Liver (tissue), 9 donors: ENCODE measurements around the gene PPFIA1. TPM values are rescaled to one million over a fixed set of nuclear protein-coding genes. Genes with fewer than 3 reads are reported as not detected.

Source experiments
- DNase-seq: peaks from one replicate; pipeline ENCODE4 v3.0.0-alpha.2; 2017; ENCODE audit warnings: low spot score
- H3K27ac ChIP-seq, 2 donors: one replicate each; pipeline ENCODE4 v1.7.0; 2013; ENCODE audit warnings: inconsistent platforms in 2 of 2, low read length in 2 of 2, control low read depth in 1 of 2, low read depth in 1 of 2, mild to moderate bottlenecking in 1 of 2
- H3K27me3 ChIP-seq, 4 donors: one replicate each; pipeline versions ENCODE4 v1.6.1 to v1.7.0; 2013; ENCODE audit warnings: low read length in 3 of 4, inconsistent platforms in 1 of 4, mild to moderate bottlenecking in 1 of 4, moderate library complexity in 1 of 4; ENCODE audit not compliant: control insufficient read depth in 4 of 4, insufficient read depth in 4 of 4
- H3K36me3 ChIP-seq, 4 donors: one replicate each; pipeline versions ENCODE4 v1.6.1 to v1.7.0; 2013; ENCODE audit warnings: low read length in 3 of 4, mild to moderate bottlenecking in 3 of 4, low read depth in 1 of 4, moderate library complexity in 1 of 4; ENCODE audit not compliant: control insufficient read depth in 4 of 4, insufficient read depth in 3 of 4
- H3K4me1 ChIP-seq, 4 donors: one replicate each; pipeline versions ENCODE4 v1.6.1 to v1.7.0; 2013; ENCODE audit warnings: low read length in 3 of 4, mild to moderate bottlenecking in 3 of 4, moderate library complexity in 1 of 4; ENCODE audit not compliant: control insufficient read depth in 4 of 4, insufficient read depth in 4 of 4
- H3K4me3 ChIP-seq, 3 donors: one replicate each; pipeline versions ENCODE4 v1.6.1 to v1.7.0; 2013; ENCODE audit warnings: low read length in 3 of 3, control low read depth in 1 of 3, low read depth in 1 of 3, mild to moderate bottlenecking in 1 of 3
- H3K9ac ChIP-seq, 2 donors: one replicate each; pipeline ENCODE4 v1.7.0; 2013; ENCODE audit warnings: low read length in 2 of 2, mild to moderate bottlenecking in 2 of 2, moderate library complexity in 2 of 2, control low read depth in 1 of 2, low read depth in 1 of 2
- H3K9me3 ChIP-seq, 4 donors: one replicate each; pipeline versions ENCODE4 v1.6.1 to v1.7.0; 2013; ENCODE audit warnings: low read length in 3 of 4; ENCODE audit not compliant: control insufficient read depth in 4 of 4
- ATF3 ChIP-seq: IDR thresholded peaks from 2 replicates; pipeline ENCODE4 v1.6.1; 2016; ENCODE audit warnings: antibody characterized with exemption
- FOXA1 ChIP-seq: IDR thresholded peaks from 2 replicates; pipeline ENCODE4 v1.6.1; 2016; ENCODE audit warnings: antibody characterized with exemption
- GABPA ChIP-seq, 2 donors: IDR thresholded peaks in 1 of 2; conservative IDR thresholded peaks in 1 of 2; 2 replicates each; pipeline ENCODE4 v1.6.1; 2016; ENCODE audit warnings: antibody characterized with exemption in 2 of 2, mild to moderate bottlenecking in 1 of 2, moderate library complexity in 1 of 2
- HNF4A ChIP-seq, 2 donors: conservative IDR thresholded peaks; 2 replicates each; pipeline ENCODE4 v1.6.1; 2016; ENCODE audit warnings: antibody characterized with exemption in 2 of 2, mild to moderate bottlenecking in 2 of 2
- HNF4G ChIP-seq: IDR thresholded peaks from 2 replicates; pipeline ENCODE4 v1.6.1; 2016; ENCODE audit warnings: antibody characterized with exemption
- JUND ChIP-seq, 2 donors: IDR thresholded peaks; 2 replicates each; pipeline ENCODE4 v1.6.1; 2016; ENCODE audit warnings: antibody characterized with exemption in 2 of 2
- NR2F2 ChIP-seq: IDR thresholded peaks from 2 replicates; pipeline ENCODE4 v1.6.1; 2016; ENCODE audit warnings: antibody characterized with exemption
- RAD21 ChIP-seq, 2 donors: IDR thresholded peaks; 2 replicates each; pipeline ENCODE4 v1.6.1; 2016; ENCODE audit warnings: antibody characterized with exemption in 2 of 2, mild to moderate bottlenecking in 2 of 2
- RXRA ChIP-seq, 2 donors: IDR thresholded peaks; 2 replicates each; pipeline ENCODE4 v1.6.1; 2017 to 2018; ENCODE audit warnings: antibody characterized with exemption in 2 of 2, mild to moderate bottlenecking in 1 of 2
- SP1 ChIP-seq: IDR thresholded peaks from 2 replicates; pipeline ENCODE4 v1.6.1; 2018; ENCODE audit warnings: antibody characterized with exemption, mild to moderate bottlenecking
- TAF1 ChIP-seq: conservative IDR thresholded peaks from 2 replicates; pipeline ENCODE4 v1.6.1; 2016; ENCODE audit warnings: antibody characterized with exemption, mild to moderate bottlenecking
- YY1 ChIP-seq: IDR thresholded peaks from 2 replicates; pipeline ENCODE4 v1.6.1; 2016; ENCODE audit warnings: antibody characterized with exemption, mild to moderate bottlenecking
- ZBTB33 ChIP-seq: IDR thresholded peaks from 2 replicates; pipeline ENCODE4 v1.6.1; 2016; ENCODE audit warnings: antibody characterized with exemption
- WGBS: extraction: QIAGEN DNeasy Blood & Tissue Kit; methylation state at CpG from one replicate; pipeline ENCODE4 v1.1.7; 2013; 5-methylcytosine and 5-hydroxymethylcytosine counted together
- polyA plus RNA-seq, 2 donors: library from polyadenylated mRNA; stranded (reverse) in 1 of 2; unstranded in 1 of 2; fragments of 200-250 nt in 1 of 2; fragments of >200 nt in 1 of 2; fragmentation: Nextera tagmentation in 1 of 2; extraction: Ambion mirVana in 1 of 2; gene quantifications; one replicate each; pipeline versions ENCODE4 v1.2.1 to v1.2.3, GENCODE V29; 2013 to 2015
- total RNA-seq, 2 donors: library from RNA; depleted of rRNA; stranded (reverse); fragments of >200 nt; gene quantifications; one replicate each; pipeline ENCODE4 v1.2.3, GENCODE V29; 2014
- TF ChIP-seq, protein P1 (sequence below): fragments of 150-350 bp; IDR thresholded peaks from 2 replicates; pipeline ENCODE4 v1.5.1; 2017; ENCODE audit warnings: improper control_type of control experiment, low read depth, low read length; ENCODE audit not compliant: missing input control
- TF ChIP-seq, protein P2 (sequence below): IDR thresholded peaks from 2 replicates; pipeline ENCODE4 v1.6.1; 2016; ENCODE audit warnings: antibody characterized with exemption
- donor health status: healthy.
- donor health status: healthy.
- donor health status: healthy.
- donor health status: healthy.
- donor health status: healthy.

Gene PPFIA1
- total and polyA plus RNA-seq, 4 donors, result 9.9 to 39.6 (median 14.5) TPM

GRCh38 chr11:70352100-70352499 lies 81.6 kb downstream of the PPFIA1 start:
- H3K36me3 ChIP-seq, result peaks cover 21 to 61% (median 47%) of the 10 kb centered on the region in 4 donors
- no peak for TF ChIP-seq RXRA (IDR thresholded peaks at IDR 0.05)
- no peak for TF ChIP-seq GABPA (IDR thresholded peaks at IDR 0.05 in 1 of 2, conservative IDR thresholded peaks at IDR 0.05 in 1 of 2)
- TF ChIP-seq YY1, result no peak
- TF ChIP-seq, protein P1, sequence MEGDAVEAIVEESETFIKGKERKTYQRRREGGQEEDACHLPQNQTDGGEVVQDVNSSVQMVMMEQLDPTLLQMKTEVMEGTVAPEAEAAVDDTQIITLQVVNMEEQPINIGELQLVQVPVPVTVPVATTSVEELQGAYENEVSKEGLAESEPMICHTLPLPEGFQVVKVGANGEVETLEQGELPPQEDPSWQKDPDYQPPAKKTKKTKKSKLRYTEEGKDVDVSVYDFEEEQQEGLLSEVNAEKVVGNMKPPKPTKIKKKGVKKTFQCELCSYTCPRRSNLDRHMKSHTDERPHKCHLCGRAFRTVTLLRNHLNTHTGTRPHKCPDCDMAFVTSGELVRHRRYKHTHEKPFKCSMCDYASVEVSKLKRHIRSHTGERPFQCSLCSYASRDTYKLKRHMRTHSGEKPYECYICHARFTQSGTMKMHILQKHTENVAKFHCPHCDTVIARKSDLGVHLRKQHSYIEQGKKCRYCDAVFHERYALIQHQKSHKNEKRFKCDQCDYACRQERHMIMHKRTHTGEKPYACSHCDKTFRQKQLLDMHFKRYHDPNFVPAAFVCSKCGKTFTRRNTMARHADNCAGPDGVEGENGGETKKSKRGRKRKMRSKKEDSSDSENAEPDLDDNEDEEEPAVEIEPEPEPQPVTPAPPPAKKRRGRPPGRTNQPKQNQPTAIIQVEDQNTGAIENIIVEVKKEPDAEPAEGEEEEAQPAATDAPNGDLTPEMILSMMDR, result no peak
- no peak for TF ChIP-seq JUND (IDR thresholded peaks at IDR 0.05)
- TF ChIP-seq, protein P2, sequence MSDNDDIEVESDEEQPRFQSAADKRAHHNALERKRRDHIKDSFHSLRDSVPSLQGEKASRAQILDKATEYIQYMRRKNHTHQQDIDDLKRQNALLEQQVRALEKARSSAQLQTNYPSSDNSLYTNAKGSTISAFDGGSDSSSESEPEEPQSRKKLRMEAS, result no peak
- TF ChIP-seq ZBTB33, result no peak
- no peak for TF ChIP-seq ATF3
- H3K27ac ChIP-seq, result no peak overlapping the region
- H3K4me3 ChIP-seq, result no peak overlapping the region
- no peaks in the 10 kb centered on the region for H3K27me3 ChIP-seq
- DNase-seq, result no peak
- no peaks in the 10 kb centered on the region for H3K4me1 ChIP-seq
- 86% methylated on average over 1 of the region's 1 CpG for WGBS
- no peaks in the 10 kb centered on the region for H3K9me3 ChIP-seq
- H3K9ac ChIP-seq, result no peak overlapping the region

- Histone ChIP-seq H3K4me3 (no peak overlapping the region), H3K36me3 (peaks cover 18 to 62% (median 47%) of the 10 kb centered on the region in 4 donors), H3K27ac (no peak overlapping the region), H3K9ac (no peak overlapping the region), H3K27me3 (no peaks in the 10 kb centered on the region), H3K4me1 (no peaks in the 10 kb centered on the region), H3K9me3 (no peaks in the 10 kb centered on the region)
- 92% methylated on average over 19 of the region's 19 CpGs for WGBS
- TF ChIP-seq TAF1 (no peak), GABPA (IDR thresholded peaks at IDR 0.05 in 1 of 2, conservative IDR thresholded peaks at IDR 0.05 in 1 of 2) (no peak), HNF4G (no peak), FOXA1 (no peak), RAD21 (IDR thresholded peaks at IDR 0.05) (no peak), YY1 (no peak), NR2F2 (no peak)
- no peak for DNase-seq
Observed at GRCh38 chr11:70352601-70353000, 82.1 kb downstream of the PPFIA1 start.

DNA sequence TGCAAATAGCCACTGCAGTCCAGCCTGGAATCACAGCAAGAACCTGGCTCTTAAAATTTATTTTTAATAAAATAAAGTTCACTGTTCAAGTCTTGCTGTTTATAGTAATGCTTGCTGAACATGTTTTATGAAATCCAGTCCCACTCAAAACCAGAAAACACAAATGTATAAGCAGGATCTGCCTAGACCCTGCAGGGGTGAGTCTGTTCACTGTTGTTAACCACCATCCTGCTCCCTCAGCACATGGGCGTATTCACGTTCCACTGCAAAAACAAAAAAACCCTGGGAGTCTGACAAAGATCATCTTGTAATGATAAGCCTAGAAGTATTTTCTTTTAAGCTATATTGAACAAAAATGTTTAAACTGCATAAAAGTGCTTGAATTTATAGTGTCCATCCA lies 82.8 kb downstream of the PPFIA1 start:
- no peaks in the 10 kb centered on the region for H3K4me1 ChIP-seq
- no peak overlapping the region for H3K27ac ChIP-seq
- no peaks in the 10 kb centered on the region for H3K27me3 ChIP-seq
- no peak overlapping the region for H3K9ac ChIP-seq
- no peaks in the 10 kb centered on the region for H3K9me3 ChIP-seq
- WGBS, result 95% methylated on average over 2 of the region's 2 CpGs
- no peak for DNase-seq
- H3K4me3 ChIP-seq, result no peak overlapping the region
- H3K36me3 ChIP-seq, result peaks cover 17 to 60% (median 48%) of the 10 kb centered on the region in 4 donors
- no peak for TF ChIP-seq JUND (IDR thresholded peaks at IDR 0.05)
- no peak for TF ChIP-seq SP1
- no peak for TF ChIP-seq HNF4A (conservative IDR thresholded peaks at IDR 0.05)
- TF ChIP-seq TAF1, result no peak
